Fibroblast of mammary gland (primary cell): ENCODE results near the gene ASCC3.

ENCODE experiments used
- DNase-seq: peaks from one replicate; pipeline ENCODE4 v3.0.0-alpha.2; 2010; ENCODE audit warnings: low read depth
- H3K4me3 ChIP-seq: 2 replicates; pipeline ENCODE4 v1.5.1; 2011; ENCODE audit warnings: low read depth, mild to moderate bottlenecking, low read length, moderate library complexity; ENCODE audit not compliant: control insufficient read depth
- TF ChIP-seq, protein P1 (sequence below): conservative IDR thresholded peaks from 2 replicates; pipeline ENCODE4 v1.5.1; 2011; ENCODE audit warnings: low read depth, low read length, inconsistent platforms; ENCODE audit not compliant: control insufficient read depth, insufficient read depth

The ASCC3 gene

DNA sequence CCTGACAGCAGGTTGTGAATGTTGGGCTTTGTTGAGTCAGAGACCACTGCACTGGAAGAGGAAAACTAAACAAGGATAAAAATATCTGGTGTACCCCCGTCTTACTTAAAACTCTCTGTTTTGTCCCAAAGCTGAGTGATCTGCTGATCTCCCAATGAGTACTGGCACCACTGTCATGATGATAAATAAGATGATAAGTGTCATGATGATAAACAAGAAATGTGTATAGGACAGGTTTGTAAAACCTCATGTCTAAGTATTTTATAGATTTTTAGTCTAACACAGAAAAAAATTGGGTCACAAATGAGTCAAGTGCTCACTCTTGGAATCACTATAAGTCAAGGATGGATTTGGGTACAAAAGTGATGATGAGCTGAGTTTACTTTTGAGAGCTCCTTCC lies 407.9 kb downstream of the ASCC3 start:
- no peak for DNase-seq
- no peak overlapping the region for H3K4me3 ChIP-seq
- TF ChIP-seq, protein P1, sequence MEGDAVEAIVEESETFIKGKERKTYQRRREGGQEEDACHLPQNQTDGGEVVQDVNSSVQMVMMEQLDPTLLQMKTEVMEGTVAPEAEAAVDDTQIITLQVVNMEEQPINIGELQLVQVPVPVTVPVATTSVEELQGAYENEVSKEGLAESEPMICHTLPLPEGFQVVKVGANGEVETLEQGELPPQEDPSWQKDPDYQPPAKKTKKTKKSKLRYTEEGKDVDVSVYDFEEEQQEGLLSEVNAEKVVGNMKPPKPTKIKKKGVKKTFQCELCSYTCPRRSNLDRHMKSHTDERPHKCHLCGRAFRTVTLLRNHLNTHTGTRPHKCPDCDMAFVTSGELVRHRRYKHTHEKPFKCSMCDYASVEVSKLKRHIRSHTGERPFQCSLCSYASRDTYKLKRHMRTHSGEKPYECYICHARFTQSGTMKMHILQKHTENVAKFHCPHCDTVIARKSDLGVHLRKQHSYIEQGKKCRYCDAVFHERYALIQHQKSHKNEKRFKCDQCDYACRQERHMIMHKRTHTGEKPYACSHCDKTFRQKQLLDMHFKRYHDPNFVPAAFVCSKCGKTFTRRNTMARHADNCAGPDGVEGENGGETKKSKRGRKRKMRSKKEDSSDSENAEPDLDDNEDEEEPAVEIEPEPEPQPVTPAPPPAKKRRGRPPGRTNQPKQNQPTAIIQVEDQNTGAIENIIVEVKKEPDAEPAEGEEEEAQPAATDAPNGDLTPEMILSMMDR, result no peak

DNA sequence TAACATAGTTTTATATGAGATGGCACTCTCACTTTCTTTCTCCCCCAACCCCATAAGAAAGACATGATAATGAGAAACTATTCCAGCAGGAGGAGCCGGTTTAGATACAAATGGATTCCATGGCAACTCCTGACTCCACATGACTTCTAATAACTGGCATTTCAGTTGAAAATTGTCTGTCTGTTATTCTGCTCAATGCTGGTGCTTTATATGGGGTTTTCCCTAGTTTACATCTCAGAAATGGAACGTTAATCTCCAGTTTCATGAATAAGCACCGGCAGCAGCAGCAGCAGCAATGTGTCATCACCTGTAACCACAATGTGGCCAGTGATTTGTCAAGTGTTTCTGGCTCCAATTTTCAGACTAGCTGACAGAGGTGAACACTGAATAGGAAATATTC lies 408.5 kb downstream of the ASCC3 start:
- DNase-seq, result peak; percentile 64
- TF ChIP-seq, protein P1, result no peak
- no peak overlapping the region for H3K4me3 ChIP-seq

DNA sequence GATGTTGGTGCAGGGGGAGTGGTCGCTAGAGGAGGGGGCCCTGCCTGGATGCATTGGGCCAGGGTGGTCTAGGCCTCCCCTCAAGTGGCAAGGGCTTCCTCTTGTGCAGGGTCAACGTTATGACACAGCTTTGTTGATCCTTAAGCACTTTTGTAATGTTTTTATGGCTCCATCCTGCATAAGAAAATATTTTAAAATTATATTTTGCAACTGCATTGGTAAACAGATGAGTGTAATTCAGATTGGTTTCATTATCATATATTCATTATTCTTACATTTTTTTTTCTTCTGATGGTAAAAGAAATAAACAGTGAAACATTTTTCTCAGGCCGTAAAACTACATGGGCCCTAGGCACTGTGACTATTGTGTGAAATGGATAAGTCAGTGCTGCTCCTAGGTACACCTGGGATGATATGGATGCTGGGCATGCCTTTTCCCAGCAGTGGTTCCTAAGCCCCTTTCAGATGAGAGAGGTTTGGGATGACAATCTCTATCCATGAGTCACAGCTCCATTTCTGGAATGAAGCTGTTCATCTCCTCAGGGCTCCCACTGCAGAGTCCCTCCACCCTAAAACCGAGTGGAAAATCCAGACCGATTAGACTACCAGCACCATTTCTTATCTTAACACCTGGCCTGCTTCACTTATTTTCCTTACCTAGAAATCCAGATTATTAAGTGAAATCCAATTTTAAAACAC lies 410.6 kb downstream of the ASCC3 start:
- H3K4me3 ChIP-seq, result no peak overlapping the region
- no peak for DNase-seq
- TF ChIP-seq, protein P1, result no peak

DNA sequence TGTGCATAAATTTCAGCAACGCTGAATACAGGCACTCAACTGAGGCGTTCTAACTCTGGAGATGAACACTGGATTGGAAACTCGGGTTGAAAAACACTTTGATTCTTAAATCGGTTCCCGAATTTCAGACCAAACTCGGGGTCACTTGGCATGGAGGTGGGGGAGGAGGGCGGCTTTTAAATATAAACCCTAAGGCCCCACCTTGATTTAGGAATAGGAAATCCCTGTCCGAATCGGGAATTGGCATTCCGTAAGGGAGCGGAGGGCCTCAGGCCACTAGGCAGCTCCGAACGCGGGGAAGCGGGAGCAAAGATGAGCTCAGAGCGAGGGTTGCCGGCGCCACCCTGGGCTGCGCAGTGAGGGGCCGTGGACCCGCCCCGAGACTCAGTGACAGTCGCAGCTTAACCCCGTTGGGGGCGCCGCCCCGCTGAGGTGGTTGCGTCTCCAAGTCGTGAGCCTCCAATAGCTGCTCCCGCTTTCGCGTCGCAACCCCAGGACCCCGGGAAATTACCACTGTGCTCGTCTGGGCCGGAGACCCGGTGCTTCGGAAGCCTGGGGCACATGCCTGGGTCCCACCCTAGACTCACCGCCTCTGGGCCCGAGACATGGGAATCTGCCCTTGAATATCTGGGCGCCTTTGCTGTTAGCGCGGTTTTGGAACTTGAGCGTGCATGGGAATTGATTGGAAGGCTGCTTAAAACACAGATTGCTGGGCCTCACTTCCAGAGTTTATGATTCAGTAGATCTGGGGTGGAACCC lies 411.8 kb downstream of the ASCC3 start:
- no peak overlapping the region for H3K4me3 ChIP-seq
- DNase-seq, result no peak
- TF ChIP-seq, protein P1, result no peak

DNA sequence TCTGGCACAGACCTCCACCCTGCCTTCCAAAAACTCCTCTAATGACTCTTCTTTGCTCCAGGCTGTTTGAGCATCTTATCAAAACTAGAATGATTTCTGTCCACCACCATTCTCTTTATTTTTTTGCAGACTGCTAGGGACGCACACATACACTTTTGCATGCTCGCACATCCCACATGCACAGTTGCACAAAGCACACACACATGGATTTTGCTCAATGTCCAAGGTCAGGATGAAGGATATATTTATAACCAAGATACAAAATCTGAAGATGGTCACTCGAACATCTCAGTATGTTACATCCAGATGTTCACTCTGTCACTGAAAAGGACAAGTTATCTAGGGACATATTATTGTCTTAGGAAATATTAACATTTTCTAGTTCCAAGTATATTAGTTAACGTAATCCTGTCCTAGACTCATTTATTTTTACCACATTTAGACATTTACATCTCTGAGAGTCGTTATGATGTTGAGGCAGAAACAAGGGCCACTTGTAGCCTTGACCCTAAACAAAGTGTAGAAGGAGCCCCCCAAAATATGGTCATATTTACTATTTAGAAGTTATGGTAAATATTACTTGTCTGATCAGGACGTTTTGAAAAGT lies 413.0 kb downstream of the ASCC3 start:
- TF ChIP-seq, protein P1, result no peak
- H3K4me3 ChIP-seq, result no peak overlapping the region
- DNase-seq, result no peak

DNA sequence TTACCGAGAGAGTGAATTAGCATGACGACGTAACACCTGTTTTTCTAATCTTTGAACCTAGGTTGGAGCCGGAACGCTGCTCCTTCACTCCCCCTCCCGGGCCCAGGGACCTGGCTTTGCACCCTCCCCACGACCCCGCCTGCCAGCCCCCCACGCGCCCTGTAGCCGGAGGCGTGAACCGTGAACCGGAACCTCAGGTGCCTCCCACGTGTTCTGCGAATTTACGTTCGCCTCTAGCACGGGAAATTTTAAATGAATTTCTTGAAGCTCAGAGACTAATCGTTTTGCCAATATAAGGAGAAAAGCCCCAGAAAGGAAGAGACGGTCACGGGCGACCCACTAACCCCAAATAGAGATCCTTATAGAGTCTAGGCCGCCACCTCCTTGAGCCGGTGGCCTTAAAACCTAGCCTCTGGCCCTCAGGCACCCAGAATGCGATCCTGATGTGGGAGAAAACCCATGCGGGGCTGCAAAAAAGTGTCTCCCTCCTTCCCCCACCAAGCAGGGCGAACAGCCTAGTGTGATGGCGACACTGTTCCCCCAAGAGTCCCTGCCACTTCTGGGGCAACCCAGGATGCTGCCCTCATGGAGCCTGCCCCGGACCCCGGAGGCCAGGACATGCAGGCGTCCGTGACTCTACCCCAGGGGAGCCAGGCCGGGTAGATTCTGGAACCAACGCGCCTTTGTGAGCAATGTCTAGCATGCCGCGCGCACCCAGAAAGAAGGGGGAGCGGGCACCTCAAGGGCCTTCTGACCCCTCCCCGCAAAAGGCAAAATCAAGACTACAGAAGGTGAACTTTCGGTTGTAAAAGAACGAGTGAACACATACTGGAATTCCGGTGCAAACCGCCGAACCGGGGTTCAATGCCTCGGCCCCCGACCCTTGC lies 413.8 kb downstream of the ASCC3 start:
- H3K4me3 ChIP-seq, result no peak overlapping the region
- TF ChIP-seq, protein P1, result no peak
- no peak for DNase-seq
